ENCODE measurements around the gene ACKR1. TPM values are rescaled to one million over a fixed set of nuclear protein-coding genes. Genes with fewer than 3 reads are reported as not detected.

ACKR1 gene
- total RNA-seq, 2 experiments from 2014 or later = not detected

GRCh38 chr1:159199901-159200300 lies 4.8 kb upstream of the ACKR1 start:
- no peak for ATAC-seq (ENCODE audit: low read depth)
- Mint-ChIP-seq H3K4me1 (peaks cover 10% of the 10 kb centered on the region), H3K36me3 (no peaks in the 10 kb centered on the region), H3K27ac (no peak overlapping the region), H3K4me3 (no peak overlapping the region), H3K9me3 (no peaks in the 10 kb centered on the region), H3K27me3 (peaks cover 21% of the 10 kb centered on the region)
- no peak for DNase-seq
- POLR2A ChIA-PET = no interaction called here

GRCh38 chr1:159200769-159201168 lies 3.9 kb upstream of the ACKR1 start:
- Mint-ChIP-seq H3K36me3 (no peaks in the 10 kb centered on the region), H3K4me3 (no peak overlapping the region), H3K9me3 (no peaks in the 10 kb centered on the region), H3K4me1 (peaks cover 10% of the 10 kb centered on the region), H3K27me3 (peaks cover 21% of the 10 kb centered on the region), H3K27ac (no peak overlapping the region)
- POLR2A ChIA-PET = no interaction called here
- no peak for DNase-seq
- ATAC-seq (ENCODE audit: low read depth) = no peak

GRCh38 chr1:159201642-159202041 lies 3.0 kb upstream of the ACKR1 start:
- Mint-ChIP-seq H3K27me3 (peaks cover 20% of the 10 kb centered on the region), H3K27ac (no peak overlapping the region), H3K4me1 (peaks cover 10% of the 10 kb centered on the region), H3K9me3 (no peaks in the 10 kb centered on the region), H3K4me3 (no peak overlapping the region), H3K36me3 (no peaks in the 10 kb centered on the region)
- DNase-seq = no peak
- ATAC-seq (ENCODE audit: low read depth) = no peak
- POLR2A ChIA-PET = no interaction called here

- Mint-ChIP-seq H3K4me3 (no peak overlapping the region), H3K27ac (no peak overlapping the region), H3K4me1 (peaks cover 6% of the 10 kb centered on the region), H3K36me3 (no peaks in the 10 kb centered on the region), H3K27me3 (peaks cover 25% of the 10 kb centered on the region), H3K9me3 (no peaks in the 10 kb centered on the region)
- no peak for ATAC-seq (ENCODE audit: low read depth)
- no peak for DNase-seq
- POLR2A ChIA-PET = no interaction called here
Observed at GRCh38 chr1:159203610-159204009, 1.1 kb upstream of the ACKR1 start.

DNA sequence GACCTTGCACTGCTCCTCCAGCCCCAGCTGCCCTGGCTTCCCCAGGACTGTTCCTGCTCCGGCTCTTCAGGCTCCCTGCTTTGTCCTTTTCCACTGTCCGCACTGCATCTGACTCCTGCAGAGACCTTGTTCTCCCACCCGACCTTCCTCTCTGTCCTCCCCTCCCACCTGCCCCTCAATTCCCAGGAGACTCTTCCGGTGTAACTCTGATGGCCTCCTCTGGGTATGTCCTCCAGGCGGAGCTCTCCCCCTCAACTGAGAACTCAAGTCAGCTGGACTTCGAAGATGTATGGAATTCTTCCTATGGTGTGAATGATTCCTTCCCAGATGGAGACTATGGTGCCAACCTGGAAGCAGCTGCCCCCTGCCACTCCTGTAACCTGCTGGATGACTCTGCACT lies 550 bp downstream of the ACKR1 start:
- POLR2A ChIA-PET = no interaction called here
- Mint-ChIP-seq H3K36me3 (no peaks in the 10 kb centered on the region), H3K27ac (peak overlapping the region; percentile 37), H3K4me3 (no peak overlapping the region), H3K4me1 (peaks cover 6% of the 10 kb centered on the region), H3K9me3 (no peaks in the 10 kb centered on the region), H3K27me3 (peaks cover 37% of the 10 kb centered on the region)
- ATAC-seq (ENCODE audit: low read depth) (no peak), DNase-seq (no peak)

DNA sequence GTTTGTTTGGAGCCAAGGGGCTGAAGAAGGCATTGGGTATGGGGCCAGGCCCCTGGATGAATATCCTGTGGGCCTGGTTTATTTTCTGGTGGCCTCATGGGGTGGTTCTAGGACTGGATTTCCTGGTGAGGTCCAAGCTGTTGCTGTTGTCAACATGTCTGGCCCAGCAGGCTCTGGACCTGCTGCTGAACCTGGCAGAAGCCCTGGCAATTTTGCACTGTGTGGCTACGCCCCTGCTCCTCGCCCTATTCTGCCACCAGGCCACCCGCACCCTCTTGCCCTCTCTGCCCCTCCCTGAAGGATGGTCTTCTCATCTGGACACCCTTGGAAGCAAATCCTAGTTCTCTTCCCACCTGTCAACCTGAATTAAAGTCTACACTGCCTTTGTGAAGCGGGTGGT lies 1.4 kb downstream of the ACKR1 start:
- no peak for ATAC-seq (ENCODE audit: low read depth)
- Mint-ChIP-seq H3K4me3 (no peak overlapping the region), H3K4me1 (peaks cover 3% of the 10 kb centered on the region), H3K36me3 (no peaks in the 10 kb centered on the region), H3K9me3 (no peaks in the 10 kb centered on the region), H3K27me3 (peaks cover 40% of the 10 kb centered on the region), H3K27ac (no peak overlapping the region)
- DNase-seq = no peak
- POLR2A ChIA-PET = no interaction called here

- POLR2A ChIA-PET = no interaction called here
- DNase-seq (no peak), ATAC-seq (ENCODE audit: low read depth) (no peak)
- no peaks in the 10 kb centered on the region for H3K36me3 Mint-ChIP-seq
- H3K27ac Mint-ChIP-seq = no peak overlapping the region
- no peaks in the 10 kb centered on the region for H3K4me1 Mint-ChIP-seq
- no peaks in the 10 kb centered on the region for H3K9me3 Mint-ChIP-seq
- peaks cover 39% of the 10 kb centered on the region for H3K27me3 Mint-ChIP-seq
- H3K4me3 Mint-ChIP-seq = no peak overlapping the region
Observed at GRCh38 chr1:159207080-159207479, 2.4 kb downstream of the ACKR1 start.

DNA sequence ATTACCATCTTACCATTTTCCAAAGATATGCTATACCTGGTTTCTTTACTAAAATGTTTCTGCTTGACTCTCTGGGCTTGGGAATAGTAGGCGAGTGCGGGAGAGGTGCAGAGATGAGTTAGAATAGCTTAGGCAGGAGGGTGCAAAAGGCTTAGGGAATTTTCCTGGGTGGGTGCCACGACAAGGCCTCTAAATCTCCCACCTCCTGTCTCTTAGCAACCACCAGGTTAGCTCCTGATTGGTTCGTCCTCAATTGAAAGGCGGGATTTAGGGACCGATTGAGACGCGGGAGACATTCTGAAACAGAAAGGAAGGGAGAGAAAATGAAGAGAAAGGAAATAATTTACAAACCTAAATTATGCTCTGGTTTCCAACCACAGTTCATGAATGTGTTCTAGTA lies 3.1 kb downstream of the ACKR1 start:
- no peak overlapping the region for H3K27ac Mint-ChIP-seq
- H3K4me1 Mint-ChIP-seq = no peaks in the 10 kb centered on the region

DNA sequence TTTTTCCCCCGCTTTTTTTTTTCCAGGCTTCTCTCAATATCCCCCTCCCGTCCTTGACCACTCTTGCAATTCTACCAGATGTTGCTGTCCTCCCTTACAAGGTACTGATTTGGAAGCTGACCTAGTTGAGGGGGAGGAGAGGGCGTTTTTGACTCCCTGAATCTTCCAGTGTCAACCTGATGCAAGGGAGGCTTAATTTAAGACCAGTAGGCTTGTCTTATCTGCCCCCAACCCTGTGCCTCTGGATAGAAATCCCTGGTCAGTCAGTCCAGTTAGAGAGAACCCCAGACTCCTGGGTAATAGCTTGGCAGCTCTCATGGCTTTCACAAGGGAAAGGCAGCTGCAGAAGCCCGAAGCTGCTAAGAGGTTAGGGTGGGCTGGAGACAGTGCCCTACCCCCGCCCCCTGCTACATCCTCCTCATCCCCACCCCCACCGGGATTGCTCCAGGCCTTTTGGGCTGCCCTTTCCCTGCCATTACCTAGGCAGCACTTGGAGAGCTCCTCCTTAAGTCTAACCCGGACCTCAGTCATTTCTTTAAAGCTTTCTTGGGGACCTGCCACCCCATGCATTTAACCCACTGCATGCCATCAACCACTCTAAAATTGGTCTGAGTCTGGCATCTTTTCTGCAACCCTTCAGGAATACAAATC lies 3.6 kb downstream of the ACKR1 start:
- no peaks in the 10 kb centered on the region for H3K36me3 Mint-ChIP-seq
- H3K27me3 Mint-ChIP-seq = peaks cover 35% of the 10 kb centered on the region
- no peak overlapping the region for H3K4me3 Mint-ChIP-seq
- no peaks in the 10 kb centered on the region for H3K4me1 Mint-ChIP-seq
- H3K9me3 Mint-ChIP-seq = no peaks in the 10 kb centered on the region
- no peak for DNase-seq
- no peak overlapping the region for H3K27ac Mint-ChIP-seq
- POLR2A ChIA-PET = no interaction called here
- ATAC-seq (ENCODE audit: low read depth) = no peak

More for the DNA sequence above, 3.1 kb downstream of the ACKR1 start:
- no peak for DNase-seq
- ATAC-seq (ENCODE audit: low read depth) = no peak
- Mint-ChIP-seq H3K4me3 (no peak overlapping the region), H3K9me3 (no peaks in the 10 kb centered on the region), H3K36me3 (no peaks in the 10 kb centered on the region), H3K27me3 (peaks cover 35% of the 10 kb centered on the region)
- POLR2A ChIA-PET = no interaction called here

- Mint-ChIP-seq H3K27me3 (peaks cover 37% of the 10 kb centered on the region), H3K9me3 (no peaks in the 10 kb centered on the region), H3K4me1 (no peaks in the 10 kb centered on the region), H3K36me3 (no peaks in the 10 kb centered on the region), H3K4me3 (no peak overlapping the region), H3K27ac (no peak overlapping the region)
- ATAC-seq (ENCODE audit: low read depth) (no peak), DNase-seq (no peak)
- POLR2A ChIA-PET = no interaction called here
Observed at GRCh38 chr1:159209061-159209460, 4.4 kb downstream of the ACKR1 start.

DNA sequence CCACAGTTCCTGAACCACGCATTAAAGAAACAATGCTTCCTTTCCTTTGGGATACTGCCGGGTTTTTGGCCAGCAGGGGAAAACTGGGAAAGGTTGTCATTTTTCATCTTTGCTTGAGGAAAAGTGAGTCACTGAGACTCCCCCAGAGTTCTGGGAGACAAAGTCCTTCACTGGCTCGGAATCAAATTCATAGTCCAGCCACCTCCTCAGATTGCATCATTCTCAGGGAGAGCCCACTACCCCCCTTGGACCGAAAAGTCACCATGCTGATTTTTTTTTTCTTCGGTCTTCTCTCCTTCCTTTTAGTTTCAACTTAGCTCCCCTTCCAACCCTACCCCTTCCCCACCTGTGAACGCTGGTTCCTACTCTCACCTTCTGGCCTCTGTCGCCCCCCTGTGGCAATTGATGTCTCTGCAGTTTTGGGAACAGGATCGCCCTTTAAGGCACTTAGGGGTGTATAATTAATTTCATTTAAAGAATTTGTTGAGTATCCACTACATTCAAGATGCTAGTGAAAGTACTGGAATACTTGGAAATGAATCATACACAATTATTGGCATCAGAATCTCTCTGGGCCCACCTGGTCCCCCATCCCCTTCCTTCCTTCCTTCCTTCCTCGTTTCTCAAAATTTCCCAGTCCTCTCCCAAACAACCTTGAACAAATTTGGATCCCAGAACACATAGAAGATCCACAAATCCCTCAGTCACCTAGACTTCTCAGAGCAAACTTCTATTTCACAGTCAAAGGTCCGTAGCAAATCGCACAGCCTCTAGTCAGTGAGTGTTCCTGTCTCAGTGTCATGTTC lies 6.9 kb downstream of the ACKR1 start:
- Mint-ChIP-seq H3K4me1 (no peaks in the 10 kb centered on the region), H3K9me3 (no peaks in the 10 kb centered on the region), H3K27me3 (peaks cover 39% of the 10 kb centered on the region), H3K36me3 (no peaks in the 10 kb centered on the region), H3K27ac (no peak overlapping the region), H3K4me3 (no peak overlapping the region)
- POLR2A ChIA-PET = no interaction called here
- peak; percentile 55 for DNase-seq
- no peak for ATAC-seq (ENCODE audit: low read depth)

- ATAC-seq (ENCODE audit: low read depth) (no peak), DNase-seq (no peak)
- H3K27ac Mint-ChIP-seq = no peak overlapping the region
- H3K27me3 Mint-ChIP-seq = peaks cover 36% of the 10 kb centered on the region
- H3K4me3 Mint-ChIP-seq = no peak overlapping the region
- H3K4me1 Mint-ChIP-seq = no peaks in the 10 kb centered on the region
- H3K36me3 Mint-ChIP-seq = no peaks in the 10 kb centered on the region
- H3K9me3 Mint-ChIP-seq = no peaks in the 10 kb centered on the region
- POLR2A ChIA-PET = no interaction called here
Observed at GRCh38 chr1:159212596-159212995, 7.9 kb downstream of the ACKR1 start.

GRCh38 chr1:159214149-159214760 lies 9.6 kb downstream of the ACKR1 start:
- no peaks in the 10 kb centered on the region for H3K36me3 Mint-ChIP-seq
- DNase-seq = no peak
- H3K27ac Mint-ChIP-seq = no peak overlapping the region
- POLR2A ChIA-PET = no interaction called here
- no peaks in the 10 kb centered on the region for H3K4me1 Mint-ChIP-seq
- H3K27me3 Mint-ChIP-seq = peaks cover 26% of the 10 kb centered on the region
- H3K4me3 Mint-ChIP-seq = no peak overlapping the region
- no peak for ATAC-seq (ENCODE audit: low read depth)
- no peaks in the 10 kb centered on the region for H3K9me3 Mint-ChIP-seq

All from activated naive CD8-positive, alpha-beta T cell treated with anti-CD3 and anti-CD28 coated beads, Interleukin-2, amount 10 ng/mL, durations not matched to agents 7 days and 5 days (primary cell).